GM12878 (cell line): ENCODE data around the gene SAMD1. TPM values are rescaled to one million over a fixed set of nuclear protein-coding genes. Genes with fewer than 3 reads are reported as not detected.

Experiments
- ATAC-seq: fragments of 200-7000 bp; cut with Tn5 transposase; 3 replicates; pipeline ENCODE4 v1.9.1; 2020; ENCODE audit warnings: mild to moderate bottlenecking, moderate library complexity
- BruUV-seq: library from RNA; stranded (reverse); fragments of 400-500 nt; replicated peaks from 2 replicates; lab custom pipeline; 2021; lab: Mats Ljungman, UMichigan
- CTCF ChIA-PET: fragments of 300-600 bp; sonication (Branson Sonifier 250); formaldehyde crosslinking; extraction: SDS; loops from one replicate; lab custom pipeline; 2021; ENCODE audit warnings: inconsistent platforms; lab: Yijun Ruan, JAX
- POLR2A ChIA-PET: fragments of 350-600 bp; formaldehyde crosslinking; extraction: SDS; loops from one replicate; lab custom pipeline; 2021; ENCODE audit warnings: inconsistent platforms; lab: Charles Lee
- RAD21 ChIA-PET: fragments of 300-600 bp; sonication (Branson Sonifier 250); formaldehyde crosslinking; loops from one replicate; lab custom pipeline; 2023; ENCODE audit warnings: antibody characterized with exemption; ENCODE audit not compliant: unreplicated experiment; lab: Charles Lee
- SMC1A ChIA-PET: fragments of 300-600 bp; sonication (Branson Sonifier 250); formaldehyde crosslinking; loops from one replicate; lab custom pipeline; 2023; ENCODE audit not compliant: unreplicated experiment, uncharacterized antibody; lab: Charles Lee
- DNase-seq: peaks from one replicate; pipeline ENCODE4 v3.0.0-alpha.2; 2011; ENCODE audit warnings: low read depth, low spot score
- FAIRE-seq: peaks from 3 replicates; lab custom pipeline; 2011; peaks lifted over from hg19 to GRCh38; lab: Jason Lieb, UNC
- H2AFZ ChIP-seq: 2 replicates; pipeline ENCODE4 v1.6.0; 2011; ENCODE audit warnings: low read depth, low read length, control low read depth; ENCODE audit not compliant: control insufficient read depth
- H3K27ac ChIP-seq: 2 replicates; pipeline ENCODE4 v1.5.1; 2011; ENCODE audit warnings: control low read depth; ENCODE audit not compliant: control insufficient read depth, insufficient read depth
- H3K27me3 ChIP-seq, 2 experiments: replicated peaks in 1 of 2; 2 replicates each; pipeline versions ENCODE4 v1.6.0 to v1.6.1; 2011; ENCODE audit warnings: low read length in 1 of 2; ENCODE audit not compliant: control insufficient read depth in 2 of 2, insufficient read depth in 2 of 2
- H3K36me3 ChIP-seq, 2 experiments: 2 replicates each; pipeline ENCODE4 v1.5.1; 2011; ENCODE audit warnings: low read length in 1 of 2; ENCODE audit not compliant: control insufficient read depth in 2 of 2, insufficient read depth in 2 of 2
- H3K4me1 ChIP-seq: 2 replicates; pipeline ENCODE4 v1.6.1; 2011; ENCODE audit warnings: mild to moderate bottlenecking, low read length, moderate library complexity, mixed read lengths; ENCODE audit not compliant: control insufficient read depth, insufficient read depth
- H3K4me2 ChIP-seq: 2 replicates; pipeline ENCODE4 v1.6.0; 2011; ENCODE audit warnings: control low read depth; ENCODE audit not compliant: control insufficient read depth, insufficient read depth
- H3K4me3 ChIP-seq: fragments of 200-600 bp; sonication (generic); 2 replicates; pipeline ENCODE4 v1.5.1; 2016
- H3K79me2 ChIP-seq: 2 replicates; pipeline ENCODE4 v1.6.0; 2011; ENCODE audit warnings: low read length; ENCODE audit not compliant: control insufficient read depth, insufficient read depth
- H3K9ac ChIP-seq: 2 replicates; pipeline ENCODE4 v1.8.0; 2011; ENCODE audit warnings: low read length, control low read depth, mixed read lengths; ENCODE audit not compliant: control insufficient read depth, insufficient read depth
- H3K9me3 ChIP-seq: replicated peaks from 3 replicates; pipeline ENCODE4 v1.5.1; 2011; ENCODE audit warnings: mild to moderate bottlenecking, low read length; ENCODE audit not compliant: control insufficient read depth, insufficient read depth
- H4K20me1 ChIP-seq: 2 replicates; pipeline ENCODE4 v1.6.0; 2011; ENCODE audit not compliant: control insufficient read depth, insufficient read depth
- CHD4 ChIP-seq: fragments of 200-600 bp; sonication (generic); IDR thresholded peaks from 2 replicates; pipeline ENCODE4 v1.6.1; 2016; ENCODE audit warnings: mild to moderate bottlenecking
- ESRRA ChIP-seq: IDR thresholded peaks from 2 replicates; pipeline ENCODE4 v1.6.1; 2012; ENCODE audit warnings: mild to moderate bottlenecking, low read length, improper control_type of control experiment
- FOXK2 ChIP-seq: fragments of 450-650 bp; IDR thresholded peaks from 2 replicates; pipeline ENCODE4 v1.6.1; 2017; ENCODE audit warnings: mild to moderate bottlenecking, moderate library complexity
- MEF2B ChIP-seq: fragments of 450-650 bp; IDR thresholded peaks from 2 replicates; pipeline ENCODE4 v1.6.1; 2018; ENCODE audit warnings: mild to moderate bottlenecking, moderate library complexity; ENCODE audit not compliant: partially characterized antibody, poor library complexity, severe bottlenecking
- MYC ChIP-seq: IDR thresholded peaks from 2 replicates; pipeline ENCODE4 v1.6.1; 2011; ENCODE audit warnings: mild to moderate bottlenecking, low read length, moderate library complexity, inconsistent platforms; ENCODE audit not compliant: insufficient read depth, insufficient replicate concordance, insufficient read length, severe bottlenecking
- NR2C1 ChIP-seq: fragments of 450-650 bp; IDR thresholded peaks from 2 replicates; pipeline ENCODE4 v1.6.1; 2017; ENCODE audit warnings: antibody characterized with exemption, mild to moderate bottlenecking, moderate library complexity
- RB1 ChIP-seq: fragments of 450-650 bp; formaldehyde crosslinking; IDR thresholded peaks from 2 replicates; pipeline ENCODE4 v1.6.1; 2017; ENCODE audit warnings: mild to moderate bottlenecking, borderline replicate concordance
- RFX5 ChIP-seq: IDR thresholded peaks from 2 replicates; pipeline ENCODE4 v1.6.1; 2011; ENCODE audit warnings: low read depth, low read length, improper control_type of control experiment
- STAT3 ChIP-seq: IDR thresholded peaks from 2 replicates; pipeline ENCODE4 v1.6.1; 2011; ENCODE audit warnings: low read depth, low read length, improper control_type of control experiment
- TBL1XR1 ChIP-seq: IDR thresholded peaks from 2 replicates; pipeline ENCODE4 v1.6.1; 2012; ENCODE audit warnings: low read depth, low read length, improper control_type of control experiment
- ZBTB11 ChIP-seq: fragments of 450-650 bp; formaldehyde crosslinking; IDR thresholded peaks from 2 replicates; pipeline ENCODE4 v1.5.0; 2022; ENCODE audit warnings: mild to moderate bottlenecking, missing genetic modification characterization
- ZNF207 ChIP-seq: fragments of 450-650 bp; IDR thresholded peaks from 2 replicates; pipeline ENCODE4 v1.6.1; 2014; ENCODE audit warnings: antibody characterized with exemption, mild to moderate bottlenecking, borderline replicate concordance
- ZNF217 ChIP-seq: fragments of 450-650 bp; IDR thresholded peaks from 2 replicates; pipeline ENCODE4 v1.6.1; 2017; ENCODE audit warnings: antibody characterized with exemption, mild to moderate bottlenecking
- ZNF384 ChIP-seq: IDR thresholded peaks from 2 replicates; pipeline ENCODE4 v1.6.1; 2012; ENCODE audit warnings: low read depth, mild to moderate bottlenecking, low read length, improper control_type of control experiment, borderline replicate concordance
- WGBS: methylation state at CpG from one replicate; pipeline ENCODE4 v1.1.6; 2016; ENCODE audit warnings: low lambda C conversion rate; ENCODE audit not compliant: insufficient replicate concordance, insufficient coverage; ENCODE audit errors: missing lambda C conversion rate; 5-methylcytosine and 5-hydroxymethylcytosine counted together
- in situ Hi-C: fragments of 300-500 bp; cut with MboI; formaldehyde crosslinking; loops from 9 replicates; pipeline ENCODE4 v1.14.3; 2018; ENCODE audit warnings: mixed read lengths
- intact Hi-C: fragments of 100-400 bp; cut with micrococcal nuclease; formaldehyde crosslinking; loops from one replicate; pipeline ENCODE4 v1.14.2; 2022; ENCODE audit not compliant: unreplicated experiment
- polyA plus RNA-seq, 11 experiments: library from polyadenylated mRNA; depleted of rRNA in 4 of 11; unstranded in 6 of 11; stranded (reverse) in 5 of 11; fragments of >200 nt; fragmentation: Nextera tagmentation in 4 of 11; fragmentation: Illumina TruSeq in 1 of 11; extraction: Ambion mirVana in 4 of 11; extraction: Trizol in 1 of 11; gene quantifications; 1 replicate in 1 of 11; 2 replicates in 10 of 11; pipeline versions ENCODE4 v1.2.1 to v1.2.3, GENCODE V29; 2011 to 2016; ENCODE audit warnings: inconsistent platforms in 2 of 11, missing spikeins in 2 of 11, low read depth in 1 of 11
- total RNA-seq, 4 experiments: library from RNA; depleted of rRNA in 3 of 4; stranded (reverse); fragments of >200 nt in 3 of 4; fragmentation: Illumina TruSeq in 1 of 4; extraction: Trizol in 1 of 4; gene quantifications; 2 replicates each; pipeline versions ENCODE4 v1.2.1 to v1.2.3, GENCODE V29; 2013 to 2021
- TF ChIP-seq, protein P1 (sequence below): fragments of 450-650 bp; conservative IDR thresholded peaks from 2 replicates; pipeline ENCODE4 v1.6.1; 2017; ENCODE audit warnings: mild to moderate bottlenecking, moderate library complexity

The SAMD1 gene
- total and polyA plus RNA-seq, 10 of the 15 experiments (the other 5 are each of a cell fraction or from before 2014, with no cell fraction given): 3.0 to 71.7 (median 19.3) TPM

DNA sequence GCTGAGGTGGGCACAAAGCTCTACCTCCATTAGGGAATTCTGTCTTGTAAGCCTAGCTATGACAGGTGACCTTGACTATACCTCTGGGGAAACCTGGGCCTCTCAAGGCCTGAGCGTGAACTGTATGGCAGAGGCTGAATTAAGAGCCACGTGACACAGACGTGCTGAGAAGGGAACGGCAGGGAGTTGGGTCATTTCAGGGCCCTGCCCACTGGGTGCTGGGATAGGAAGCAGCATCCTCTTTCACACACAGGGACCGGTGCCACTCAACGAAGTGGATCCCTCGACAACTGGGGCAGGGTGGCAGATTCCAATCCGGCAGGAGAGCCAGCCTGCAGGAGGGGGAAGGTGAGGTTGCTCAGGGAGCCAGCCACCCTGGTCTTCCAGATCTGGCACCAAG lies 36.6 kb upstream of the SAMD1 start:
- POLR2A ChIA-PET: no interaction called here
- no peak overlapping the region for H3K9ac ChIP-seq
- H4K20me1 ChIP-seq: no peaks in the 10 kb centered on the region
- FAIRE-seq (no peak), DNase-seq (no peak), ATAC-seq (no peak)
- H3K27me3 ChIP-seq: no peaks in the 10 kb centered on the region
- no TSS peak for BruUV-seq
- peaks cover 0 to 12% of the 10 kb centered on the region in 2 experiments; a peak in 1 of 4 replicates for H3K36me3 ChIP-seq
- H3K27ac ChIP-seq: peak overlapping the region; percentile 41
- CTCF ChIA-PET: interaction anchor here (3.0 kb wide), 1 partner anchor 10 kb away, joined by 21 read pairs; the partner anchor contains the start of gene ASF1B
- intact Hi-C loops: no loop called here
- H3K4me2 ChIP-seq: no peak overlapping the region
- SMC1A ChIA-PET: no interaction called here
- in situ Hi-C loops: no loop called here
- H3K9me3 ChIP-seq: no peaks in the 10 kb centered on the region
- 95% methylated on average over 8 of the region's 8 CpGs for WGBS
- H3K4me1 ChIP-seq: peaks cover 22% of the 10 kb centered on the region
- RAD21 ChIA-PET: interaction anchor here (2.0 kb wide), 1 partner anchor 10 kb away, joined by 5 read pairs; the partner anchor contains the start of gene ASF1B
- H3K4me3 ChIP-seq: no peak overlapping the region
- H3K79me2 ChIP-seq: peaks cover 2% of the 10 kb centered on the region
- TF ChIP-seq ZNF217: no peak
- TF ChIP-seq MEF2B: no peak
- TF ChIP-seq ZNF384: no peak
- TF ChIP-seq ZNF207: no peak
- TF ChIP-seq RB1: no peak
- no peak for TF ChIP-seq TBL1XR1
- no peak for TF ChIP-seq STAT3
- TF ChIP-seq CHD4: no peak
- no peak for TF ChIP-seq NR2C1
- TF ChIP-seq MYC: no peak
- no peak for TF ChIP-seq FOXK2
- no peak for TF ChIP-seq ESRRA
- no peak for TF ChIP-seq ZBTB11 (CRISPR knock-in tag)
- TF ChIP-seq, protein P1, sequence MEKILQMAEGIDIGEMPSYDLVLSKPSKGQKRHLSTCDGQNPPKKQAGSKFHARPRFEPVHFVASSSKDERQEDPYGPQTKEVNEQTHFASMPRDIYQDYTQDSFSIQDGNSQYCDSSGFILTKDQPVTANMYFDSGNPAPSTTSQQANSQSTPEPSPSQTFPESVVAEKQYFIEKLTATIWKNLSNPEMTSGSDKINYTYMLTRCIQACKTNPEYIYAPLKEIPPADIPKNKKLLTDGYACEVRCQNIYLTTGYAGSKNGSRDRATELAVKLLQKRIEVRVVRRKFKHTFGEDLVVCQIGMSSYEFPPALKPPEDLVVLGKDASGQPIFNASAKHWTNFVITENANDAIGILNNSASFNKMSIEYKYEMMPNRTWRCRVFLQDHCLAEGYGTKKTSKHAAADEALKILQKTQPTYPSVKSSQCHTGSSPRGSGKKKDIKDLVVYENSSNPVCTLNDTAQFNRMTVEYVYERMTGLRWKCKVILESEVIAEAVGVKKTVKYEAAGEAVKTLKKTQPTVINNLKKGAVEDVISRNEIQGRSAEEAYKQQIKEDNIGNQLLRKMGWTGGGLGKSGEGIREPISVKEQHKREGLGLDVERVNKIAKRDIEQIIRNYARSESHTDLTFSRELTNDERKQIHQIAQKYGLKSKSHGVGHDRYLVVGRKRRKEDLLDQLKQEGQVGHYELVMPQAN: no peak
- TF ChIP-seq RFX5: no peak
- TF ChIP-seq, all 136 proteins: peak for 0
- H2AFZ ChIP-seq: no peak overlapping the region
